ENCODE results near the gene GFRA1. TPM values are rescaled to one million over a fixed set of nuclear protein-coding genes. Genes with fewer than 3 reads are reported as not detected.

Gene GFRA1
- total RNA-seq, 2 experiments from 2014 or later = not detected

GRCh38 chr10:116190883-116191282, 82.1 kb downstream of the GFRA1 start:
- H3K9me3 ChIP-seq (ENCODE audit: low read length) = no peaks in the 10 kb centered on the region
- H3K4me3 ChIP-seq (ENCODE audit: low read depth, low read length, poor library complexity, severe bottlenecking) = no peak overlapping the region
- no peak overlapping the region for H3K4me2 ChIP-seq (ENCODE audit: low read length)
- intact Hi-C loops (cut with micrococcal nuclease; ENCODE audit: unreplicated experiment) = no loop called here
- no peak overlapping the region for H3K27ac ChIP-seq (ENCODE audit: low read depth, low read length, poor library complexity, severe bottlenecking)
- H3K36me3 ChIP-seq (ENCODE audit: insufficient read depth, low read length) = no peaks in the 10 kb centered on the region
- no peaks in the 10 kb centered on the region for H3K9me2 ChIP-seq (ENCODE audit: insufficient read depth, low read length)
- no peak for TF ChIP-seq CTCF (conservative IDR thresholded peaks at IDR 0.05; ENCODE audit: low read length)
- no peaks in the 10 kb centered on the region for H3K79me2 ChIP-seq (ENCODE audit: insufficient read depth, low read depth, low read length)
- no peaks in the 10 kb centered on the region for H4K20me1 ChIP-seq (ENCODE audit: insufficient read depth, low read length)
- CTCF ChIA-PET (ENCODE audit: unreplicated experiment) = no interaction called here
- no peak overlapping the region for H2AFZ ChIP-seq (ENCODE audit: low read length)
- DNase-seq (ENCODE audit: low spot score) = no peak
- H3K4me1 ChIP-seq (ENCODE audit: insufficient read depth, low read length, poor library complexity, severe bottlenecking) = no peaks in the 10 kb centered on the region
- no TSS peak for BruUV-seq (replicated peaks)
- POLR2A ChIA-PET = no interaction called here

- CTCF ChIA-PET (ENCODE audit: unreplicated experiment) = interaction anchor here (0.6 kb wide), 1 partner anchor 212 kb away, joined by 3 read pairs; no protein-coding TSS in a partner anchor
- H3K4me3 ChIP-seq (ENCODE audit: low read depth, low read length, poor library complexity, severe bottlenecking) = no peak overlapping the region
- TF ChIP-seq CTCF (conservative IDR thresholded peaks at IDR 0.05; ENCODE audit: low read length) = no peak
- TF ChIP-seq EZH2phosphoT487 (IDR thresholded peaks at IDR 0.05; ENCODE audit: borderline replicate concordance, low read depth, low read length) = no peak
- no peaks in the 10 kb centered on the region for H3K79me2 ChIP-seq (ENCODE audit: insufficient read depth, low read depth, low read length)
- intact Hi-C loops (cut with micrococcal nuclease; ENCODE audit: unreplicated experiment) = no loop called here
- H4K20me1 ChIP-seq (ENCODE audit: insufficient read depth, low read length) = no peaks in the 10 kb centered on the region
- no peak overlapping the region for H2AFZ ChIP-seq (ENCODE audit: low read length)
- no peaks in the 10 kb centered on the region for H3K9me3 ChIP-seq (ENCODE audit: low read length)
- no peak overlapping the region for H3K27ac ChIP-seq (ENCODE audit: low read depth, low read length, poor library complexity, severe bottlenecking)
- POLR2A ChIA-PET = interaction anchor here (1.1 kb wide), 1 partner anchor 327 kb away, joined by 3 read pairs; no protein-coding TSS in a partner anchor
- no peaks in the 10 kb centered on the region for H3K9me2 ChIP-seq (ENCODE audit: insufficient read depth, low read length)
- H3K36me3 ChIP-seq (ENCODE audit: insufficient read depth, low read length) = no peaks in the 10 kb centered on the region
- no peak overlapping the region for H3K4me2 ChIP-seq (ENCODE audit: low read length)
- no TSS peak for BruUV-seq (replicated peaks)
- no peaks in the 10 kb centered on the region for H3K4me1 ChIP-seq (ENCODE audit: insufficient read depth, low read length, poor library complexity, severe bottlenecking)
- DNase-seq (ENCODE audit: low spot score) = no peak
These were observed 86.7 kb downstream of the GFRA1 start for GRCh38 chr10:116186273-116186672.

DNA sequence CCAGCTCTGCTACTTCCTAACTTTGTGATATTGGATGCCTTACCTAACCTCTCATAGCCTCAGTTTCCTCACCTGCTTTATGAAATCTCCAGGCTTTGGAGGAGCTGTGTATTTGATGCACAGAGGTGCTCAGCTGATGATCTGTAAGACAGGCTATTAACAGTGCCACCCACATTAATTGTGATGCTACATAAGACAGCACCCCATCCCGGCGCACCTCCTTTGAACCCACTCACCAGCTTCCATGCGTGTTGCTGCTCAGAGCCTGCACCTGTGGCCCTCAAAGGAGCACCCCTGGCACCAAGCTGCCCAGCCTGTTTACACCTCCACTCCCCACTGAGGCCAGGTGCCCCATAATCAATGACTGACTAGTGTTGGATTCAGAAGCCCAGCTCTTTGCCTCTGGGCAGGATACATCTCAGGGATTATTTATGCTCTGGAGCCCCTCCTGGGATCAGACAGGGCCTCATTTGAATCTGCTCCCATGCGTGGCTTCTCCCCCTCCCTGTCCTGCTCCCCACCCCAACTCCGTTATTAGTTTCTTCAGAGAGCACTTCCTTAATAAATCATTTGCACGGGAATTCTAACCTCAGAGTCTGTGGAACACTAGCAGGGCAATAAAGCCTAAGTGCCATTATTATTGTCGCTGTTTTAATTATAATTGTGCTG, 87.7 kb downstream of the GFRA1 start:
- intact Hi-C loops (cut with micrococcal nuclease; ENCODE audit: unreplicated experiment) = no loop called here
- no peak overlapping the region for H3K4me2 ChIP-seq (ENCODE audit: low read length)
- no peaks in the 10 kb centered on the region for H3K79me2 ChIP-seq (ENCODE audit: insufficient read depth, low read depth, low read length)
- H3K27ac ChIP-seq (ENCODE audit: low read depth, low read length, poor library complexity, severe bottlenecking) = no peak overlapping the region
- POLR2A ChIA-PET = interaction anchor here (0.5 to 1.1 kb wide), 3 partner anchors 99 to 1425 kb away, joined by 3 read pairs; no protein-coding TSS in a partner anchor
- BruUV-seq (replicated peaks) = no TSS peak
- H4K20me1 ChIP-seq (ENCODE audit: insufficient read depth, low read length) = no peaks in the 10 kb centered on the region
- DNase-seq (ENCODE audit: low spot score) = no peak
- no peaks in the 10 kb centered on the region for H3K9me2 ChIP-seq (ENCODE audit: insufficient read depth, low read length)
- no peaks in the 10 kb centered on the region for H3K9me3 ChIP-seq (ENCODE audit: low read length)
- CTCF ChIA-PET (ENCODE audit: unreplicated experiment) = no interaction called here
- no peak overlapping the region for H3K4me3 ChIP-seq (ENCODE audit: low read depth, low read length, poor library complexity, severe bottlenecking)
- H3K36me3 ChIP-seq (ENCODE audit: insufficient read depth, low read length) = no peaks in the 10 kb centered on the region
- no peak for TF ChIP-seq CTCF (conservative IDR thresholded peaks at IDR 0.05; ENCODE audit: low read length)
- TF ChIP-seq EZH2phosphoT487 (IDR thresholded peaks at IDR 0.05; ENCODE audit: borderline replicate concordance, low read depth, low read length) = no peak
- H3K4me1 ChIP-seq (ENCODE audit: insufficient read depth, low read length, poor library complexity, severe bottlenecking) = no peaks in the 10 kb centered on the region
- H2AFZ ChIP-seq (ENCODE audit: low read length) = no peak overlapping the region
